Left renal cortex interstitium (tissue), 4 donors: ENCODE measurements around the gene SDK2. TPM values are rescaled to one million over a fixed set of nuclear protein-coding genes. Genes with fewer than 3 reads are reported as not detected.

ENCODE experiments used
- DNase-seq, 4 donors: peaks; one replicate each; pipeline ENCODE4 v3.0.0-alpha.2; 2013; ENCODE audit warnings: low read depth in 4 of 4, low spot score in 2 of 4, missing footprints in 1 of 4
- polyA plus RNA-seq, 4 donors: library from polyadenylated mRNA; unstranded; fragments of 120-200 nt; gene quantifications; one replicate each; pipeline ENCODE4 v1.2.1, GENCODE V29; 2013; ENCODE audit not compliant: insufficient read length in 4 of 4

The SDK2 gene, protein sequence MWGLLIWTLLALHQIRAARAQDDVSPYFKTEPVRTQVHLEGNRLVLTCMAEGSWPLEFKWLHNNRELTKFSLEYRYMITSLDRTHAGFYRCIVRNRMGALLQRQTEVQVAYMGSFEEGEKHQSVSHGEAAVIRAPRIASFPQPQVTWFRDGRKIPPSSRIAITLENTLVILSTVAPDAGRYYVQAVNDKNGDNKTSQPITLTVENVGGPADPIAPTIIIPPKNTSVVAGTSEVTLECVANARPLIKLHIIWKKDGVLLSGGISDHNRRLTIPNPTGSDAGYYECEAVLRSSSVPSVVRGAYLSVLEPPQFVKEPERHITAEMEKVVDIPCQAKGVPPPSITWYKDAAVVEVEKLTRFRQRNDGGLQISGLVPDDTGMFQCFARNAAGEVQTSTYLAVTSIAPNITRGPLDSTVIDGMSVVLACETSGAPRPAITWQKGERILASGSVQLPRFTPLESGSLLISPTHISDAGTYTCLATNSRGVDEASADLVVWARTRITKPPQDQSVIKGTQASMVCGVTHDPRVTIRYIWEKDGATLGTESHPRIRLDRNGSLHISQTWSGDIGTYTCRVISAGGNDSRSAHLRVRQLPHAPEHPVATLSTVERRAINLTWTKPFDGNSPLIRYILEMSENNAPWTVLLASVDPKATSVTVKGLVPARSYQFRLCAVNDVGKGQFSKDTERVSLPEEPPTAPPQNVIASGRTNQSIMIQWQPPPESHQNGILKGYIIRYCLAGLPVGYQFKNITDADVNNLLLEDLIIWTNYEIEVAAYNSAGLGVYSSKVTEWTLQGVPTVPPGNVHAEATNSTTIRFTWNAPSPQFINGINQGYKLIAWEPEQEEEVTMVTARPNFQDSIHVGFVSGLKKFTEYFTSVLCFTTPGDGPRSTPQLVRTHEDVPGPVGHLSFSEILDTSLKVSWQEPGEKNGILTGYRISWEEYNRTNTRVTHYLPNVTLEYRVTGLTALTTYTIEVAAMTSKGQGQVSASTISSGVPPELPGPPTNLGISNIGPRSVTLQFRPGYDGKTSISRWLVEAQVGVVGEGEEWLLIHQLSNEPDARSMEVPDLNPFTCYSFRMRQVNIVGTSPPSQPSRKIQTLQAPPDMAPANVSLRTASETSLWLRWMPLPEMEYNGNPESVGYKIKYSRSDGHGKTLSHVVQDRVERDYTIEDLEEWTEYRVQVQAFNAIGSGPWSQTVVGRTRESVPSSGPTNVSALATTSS (N-terminal part only)
- polyA plus RNA-seq = 10 to 100 TPM in 2 of 4 donors, 1 to 10 TPM in 2; 8.8 to 12.2 (median 9.9) TPM

DNA sequence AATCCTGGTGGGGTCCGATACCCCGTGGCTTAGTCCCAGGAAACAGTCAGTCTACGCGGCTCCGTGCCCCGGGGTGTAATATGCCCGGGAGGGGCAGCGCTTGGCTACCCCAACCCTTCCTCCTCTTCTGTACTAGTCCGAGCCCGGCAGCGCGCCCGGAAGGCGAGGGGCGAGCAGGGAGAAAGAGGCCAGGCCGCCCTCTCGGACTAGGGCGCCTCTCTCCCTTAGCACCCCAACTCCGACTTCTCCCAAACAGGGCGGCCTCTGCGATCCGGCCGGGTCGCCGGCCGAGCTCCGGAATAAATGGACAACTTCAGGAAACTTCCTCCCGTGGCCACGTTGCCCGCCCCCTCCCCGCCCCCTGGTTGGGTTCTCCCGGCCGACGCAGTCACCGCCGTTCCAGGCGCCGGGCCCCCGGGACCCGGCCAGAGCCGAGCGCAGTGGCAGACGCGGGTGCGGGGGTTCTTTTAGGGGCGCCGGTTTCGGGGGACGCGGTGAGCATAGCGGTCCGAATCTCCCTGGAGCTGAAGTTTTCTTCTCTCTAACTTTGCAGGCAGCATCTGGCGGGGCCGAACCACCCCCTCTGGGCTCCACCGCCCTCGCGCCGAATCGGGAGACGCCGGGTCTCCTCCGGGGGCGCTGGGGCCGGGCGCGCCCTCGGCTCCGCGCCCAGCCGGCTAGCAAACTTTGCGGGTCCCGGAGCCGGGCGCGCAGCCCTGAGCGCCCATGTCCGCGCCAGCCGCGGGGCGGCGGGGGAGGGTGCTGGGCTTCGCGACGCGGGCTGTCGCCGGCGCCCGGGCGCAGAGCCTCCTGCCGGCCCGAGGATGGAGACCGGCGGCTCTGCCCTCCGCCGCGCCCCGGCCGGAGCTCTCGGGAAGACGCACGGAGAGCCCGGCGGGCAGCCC lies at the start of gene SDK2:
SDK2 (minus strand) TSS at position 301 of the 905 bp plus-strand sequence. CDS start 357 bp downstream, outside the sequence.
- peak in 1 of 4 donors; percentile 37 for DNase-seq

DNA sequence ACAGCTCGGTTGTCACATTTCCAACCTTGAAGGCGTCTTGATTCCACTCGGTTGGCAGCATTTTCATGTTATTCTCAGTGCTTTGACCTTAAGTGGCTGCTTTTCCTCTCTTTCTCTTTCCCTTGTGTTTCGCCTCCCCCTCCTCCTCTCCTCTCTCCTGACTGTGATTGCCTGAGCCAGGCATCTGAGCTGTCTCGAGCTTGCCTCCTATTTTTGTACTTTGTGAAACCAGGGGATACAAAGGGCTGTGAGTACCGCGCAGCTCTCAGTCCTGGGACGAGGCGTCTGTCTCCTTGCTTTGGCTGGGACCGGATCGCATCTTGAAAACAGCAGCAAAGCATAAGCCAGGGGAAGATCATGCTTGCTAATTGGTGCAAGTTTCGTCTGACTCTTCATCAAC lies 48.8 kb upstream of the SDK2 start:
- no peak for DNase-seq

DNA sequence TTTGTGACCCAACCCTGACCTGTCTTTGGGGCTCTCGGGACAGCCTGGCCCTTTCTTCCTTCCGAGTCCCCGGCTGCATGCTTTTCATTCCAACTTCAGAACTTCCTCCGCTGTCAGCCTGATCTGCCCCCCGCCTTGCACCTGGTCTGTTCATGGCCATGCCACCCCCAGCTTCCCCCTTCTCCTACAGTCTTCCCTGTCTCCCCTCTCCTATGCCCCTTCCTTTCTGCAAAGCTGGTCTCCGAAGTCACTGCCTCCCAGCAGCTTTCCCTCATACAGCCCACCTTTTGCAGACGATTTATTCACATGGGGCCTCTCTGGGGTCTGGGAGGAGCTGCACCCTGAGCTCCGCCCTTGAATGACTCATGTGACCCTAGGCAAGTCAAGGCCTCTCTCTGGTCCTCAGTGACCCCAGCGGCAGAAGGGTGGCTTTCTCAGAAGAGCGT lies 47.1 kb upstream of the SDK2 start:
- no peak for DNase-seq

DNA sequence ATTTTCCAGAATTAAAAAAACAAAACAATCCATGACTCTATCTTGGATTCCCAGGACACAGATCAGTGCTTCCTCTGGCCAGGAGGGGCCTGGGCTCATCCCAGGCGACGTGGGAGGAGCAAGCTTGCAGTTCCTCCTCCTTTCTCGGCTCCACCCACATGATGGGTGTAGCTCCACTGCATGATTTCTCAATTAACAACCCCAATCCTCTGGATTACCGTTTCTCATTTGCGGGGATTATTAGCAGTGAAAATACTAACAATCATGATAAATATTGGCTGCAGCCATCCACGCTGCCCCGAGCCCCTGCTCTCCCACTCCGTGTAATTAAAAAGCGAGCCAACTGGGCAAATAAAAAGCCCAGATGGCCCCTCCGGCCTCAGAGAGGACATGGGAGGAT lies 46.4 kb upstream of the SDK2 start:
- DNase-seq = no peak

DNA sequence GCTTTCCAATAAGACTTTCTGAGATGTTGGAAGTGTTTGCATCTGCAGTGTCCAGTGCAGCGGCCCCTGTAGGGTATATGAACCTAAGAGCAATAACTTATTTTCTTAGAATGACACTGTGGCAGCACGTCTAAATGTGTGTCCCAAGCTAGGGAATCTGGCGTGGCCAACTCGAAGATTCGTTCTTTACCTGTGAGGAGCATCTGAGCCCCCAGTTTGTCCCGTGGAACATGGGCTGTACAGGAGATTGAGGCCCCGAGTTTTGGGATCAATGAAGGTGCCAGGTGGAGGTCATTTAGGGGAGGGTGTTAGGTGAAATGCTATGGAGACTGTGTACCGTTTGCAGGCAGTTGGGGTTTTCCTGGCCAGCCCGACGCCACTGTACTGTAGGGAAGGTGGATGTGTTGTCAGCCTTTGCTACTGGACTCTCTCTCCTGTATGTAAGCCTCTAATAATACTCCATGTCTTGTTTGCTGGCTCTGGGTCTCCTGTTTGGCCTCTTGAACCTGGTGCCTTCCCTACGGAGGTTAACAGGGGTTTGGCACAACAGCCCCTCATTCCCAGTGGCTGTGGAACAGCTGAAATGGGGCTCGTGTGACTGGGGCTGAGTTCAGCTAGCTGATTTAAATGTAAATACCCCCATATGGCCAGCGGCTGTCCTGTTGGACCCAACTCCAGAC lies 45.5 kb upstream of the SDK2 start:
- no peak for DNase-seq

DNA sequence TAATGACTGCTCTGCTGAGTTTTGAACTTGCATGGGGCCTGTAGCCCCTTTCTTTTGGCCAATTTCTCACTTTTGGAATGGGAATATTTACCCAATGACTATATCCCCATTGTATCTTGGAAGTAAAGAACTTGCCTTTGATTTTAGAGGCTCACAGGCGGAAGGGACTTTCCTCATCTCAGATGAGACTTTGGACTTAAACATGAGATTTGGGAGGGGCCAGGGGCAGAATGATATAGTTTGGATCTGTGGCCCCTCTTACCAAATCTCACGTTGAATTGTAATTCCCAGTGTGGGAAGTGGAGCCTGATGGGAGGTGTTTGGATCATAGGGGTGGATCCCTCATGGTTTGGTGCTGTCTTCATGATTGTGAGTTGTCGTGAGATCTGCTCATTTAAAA lies 42.7 kb upstream of the SDK2 start:
- no peak for DNase-seq

DNA sequence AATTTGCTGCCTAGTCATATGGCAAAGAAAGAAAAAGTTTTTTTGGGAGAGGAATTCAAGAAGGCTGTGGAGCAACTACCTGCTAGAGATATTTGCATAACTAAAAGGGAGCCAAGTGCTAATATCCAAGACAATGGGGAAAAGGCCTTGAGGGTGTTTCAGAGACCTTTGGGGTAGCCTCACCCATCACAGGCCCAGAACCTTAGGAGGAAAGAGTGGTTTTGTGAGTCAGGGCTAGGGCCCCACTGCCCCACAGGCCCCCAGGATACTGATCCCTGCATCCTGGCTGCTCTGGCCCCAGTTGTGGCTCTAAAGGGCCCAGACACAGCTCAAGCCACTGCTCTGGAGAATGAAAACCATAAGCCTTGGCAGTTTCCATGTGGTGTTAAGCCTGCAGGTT lies 41.9 kb upstream of the SDK2 start:
- no peak for DNase-seq

DNA sequence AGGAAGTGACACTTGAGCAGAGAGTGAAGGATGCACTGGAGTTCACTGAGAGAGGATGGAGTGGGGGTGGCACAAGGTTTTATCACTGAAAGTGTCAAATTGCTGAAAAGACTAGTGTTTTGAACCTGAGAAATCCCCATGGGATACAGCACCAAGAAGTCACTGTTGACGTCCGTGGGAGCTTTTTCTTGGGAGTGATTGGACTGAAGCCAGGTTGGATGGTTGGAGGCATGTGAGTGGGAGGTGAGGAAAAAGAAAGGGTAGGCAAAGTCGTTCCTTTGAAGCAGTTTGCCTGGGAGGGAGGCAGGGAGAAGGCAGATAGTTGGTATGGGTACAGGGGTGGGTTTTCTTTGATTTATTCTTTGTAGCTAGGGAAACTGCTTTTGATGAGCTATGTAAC lies 39.9 kb upstream of the SDK2 start:
- DNase-seq = no peak

DNA sequence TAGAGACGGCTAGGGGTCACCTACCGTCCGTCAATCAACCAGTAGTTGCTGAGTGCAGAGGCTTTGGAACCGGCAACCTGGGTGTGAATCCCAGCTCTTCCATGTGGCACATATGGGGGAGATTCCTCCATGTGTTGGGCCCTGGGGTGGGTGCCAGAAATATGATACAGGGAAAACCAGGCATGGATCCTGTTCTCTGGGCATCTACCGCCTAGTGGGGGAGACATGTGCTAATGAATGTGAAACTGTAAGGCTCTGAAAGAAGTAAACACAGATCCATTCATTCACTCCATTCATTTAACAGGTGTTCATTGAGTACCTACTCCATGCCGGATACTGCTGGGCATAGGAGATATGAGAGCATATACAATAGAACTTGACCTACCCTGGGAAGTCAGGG lies 39.5 kb upstream of the SDK2 start:
- DNase-seq = no peak

DNA sequence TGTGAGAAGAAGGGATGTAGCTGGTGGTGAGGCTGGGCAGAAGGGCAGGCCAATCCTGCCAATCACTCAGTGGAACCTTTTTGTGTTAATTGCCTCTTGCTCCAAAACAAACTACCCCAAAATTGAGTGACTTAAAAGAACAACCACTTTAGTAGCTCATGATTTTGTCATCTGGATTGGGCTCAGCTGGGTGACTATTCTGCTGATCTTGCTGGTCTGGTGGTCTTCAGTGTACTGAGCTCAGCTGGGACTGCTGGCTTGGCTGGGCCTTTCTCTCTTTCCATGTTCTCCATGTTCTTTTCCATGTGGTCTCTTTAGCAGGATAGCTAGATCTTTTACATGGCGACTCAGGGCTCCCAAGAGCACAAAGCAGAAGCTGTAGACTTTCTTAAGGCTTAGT lies 37.7 kb upstream of the SDK2 start:
- DNase-seq = no peak

DNA sequence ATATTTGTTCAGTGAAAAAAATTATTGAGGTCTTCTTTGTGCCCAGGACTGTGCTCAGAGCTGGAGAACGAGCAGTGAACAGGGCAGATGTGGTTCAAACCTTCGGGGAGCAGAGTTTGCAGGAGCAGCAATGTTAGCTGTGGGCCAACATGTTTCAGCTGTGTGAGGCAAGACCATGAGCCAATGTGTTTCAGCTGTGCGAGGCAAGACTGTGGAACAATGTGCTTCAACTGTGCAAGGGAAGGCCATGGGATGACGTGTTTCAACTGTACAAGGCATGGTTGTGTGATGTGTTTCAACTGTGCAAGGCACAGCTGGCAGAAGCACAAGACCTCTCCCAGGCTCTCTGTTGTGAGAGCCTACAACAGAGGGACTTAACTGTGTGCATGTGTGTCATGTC lies 35.2 kb upstream of the SDK2 start:
- DNase-seq = no peak

DNA sequence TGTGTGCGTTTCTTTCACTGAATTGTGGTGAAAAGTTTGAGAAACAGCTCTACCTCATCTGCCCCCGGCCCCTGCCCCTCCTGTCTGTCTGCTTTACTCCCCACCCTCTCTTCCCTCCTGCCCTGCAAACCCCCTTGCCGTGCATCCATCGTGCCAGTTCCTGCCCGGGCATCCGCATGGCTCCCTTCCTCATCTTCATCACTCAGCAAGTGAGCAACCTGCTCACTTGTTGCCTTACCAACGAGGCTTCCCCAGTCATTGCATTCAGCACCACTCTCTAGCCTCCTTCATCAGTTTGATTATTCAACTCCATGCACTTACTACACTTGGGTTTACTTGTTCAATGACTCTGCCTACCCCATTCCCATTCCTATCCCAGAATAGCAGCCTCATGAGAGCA lies 34.8 kb upstream of the SDK2 start:
- no peak for DNase-seq

DNA sequence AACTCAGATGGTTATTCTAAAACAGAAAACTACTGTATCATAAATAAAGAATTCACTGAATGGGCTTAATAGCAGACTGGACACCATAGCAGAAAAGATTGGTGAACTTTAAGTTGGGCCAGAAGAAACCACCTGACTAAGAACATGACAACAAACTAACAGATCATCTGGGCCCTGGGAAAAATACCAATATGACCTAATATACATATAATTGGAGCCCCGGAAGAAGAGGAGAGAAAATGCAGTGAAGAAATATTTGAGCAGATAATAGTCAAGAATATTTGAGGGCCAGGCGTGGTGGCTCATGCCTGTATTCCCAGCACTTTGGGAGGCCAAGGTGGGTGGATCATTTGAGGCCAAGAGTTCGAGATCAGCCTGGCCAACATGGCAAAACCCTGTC lies 25.5 kb upstream of the SDK2 start:
- no peak for DNase-seq

DNA sequence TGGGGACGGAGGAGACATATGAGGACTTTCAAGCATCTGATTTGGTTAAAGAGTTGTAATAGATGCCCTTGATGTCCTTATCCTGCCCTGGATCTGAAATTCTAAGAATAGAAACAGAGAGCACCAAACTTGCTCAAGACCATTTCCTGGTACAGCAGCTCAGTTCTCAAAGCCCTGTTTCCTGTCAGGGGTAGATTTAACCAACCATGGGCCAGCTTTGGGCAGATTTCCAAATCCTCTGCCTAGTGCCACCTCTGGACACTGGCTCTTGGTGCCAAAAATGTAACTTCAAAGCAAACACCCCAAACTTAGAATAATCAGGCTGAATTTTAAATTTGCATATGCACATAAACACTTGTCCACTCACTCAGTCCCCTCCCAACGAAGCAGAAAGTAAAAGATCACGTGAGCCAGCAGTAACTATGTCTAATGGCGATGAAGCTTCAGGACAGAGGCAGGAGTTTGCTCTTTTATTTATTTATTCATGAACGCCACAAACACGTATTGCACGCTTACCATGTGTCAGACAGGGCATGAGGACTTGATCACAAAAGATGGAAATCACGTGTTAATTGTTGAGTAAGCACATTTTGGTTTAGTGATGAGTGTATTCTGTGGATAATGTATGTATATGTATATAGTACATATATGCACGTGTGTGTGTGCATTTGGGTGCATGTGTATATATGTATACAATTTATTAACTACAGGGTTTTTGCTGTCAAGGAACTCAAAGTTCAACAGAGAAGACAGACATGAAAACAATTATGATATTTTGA lies 23.1 kb upstream of the SDK2 start:
- no peak for DNase-seq

DNA sequence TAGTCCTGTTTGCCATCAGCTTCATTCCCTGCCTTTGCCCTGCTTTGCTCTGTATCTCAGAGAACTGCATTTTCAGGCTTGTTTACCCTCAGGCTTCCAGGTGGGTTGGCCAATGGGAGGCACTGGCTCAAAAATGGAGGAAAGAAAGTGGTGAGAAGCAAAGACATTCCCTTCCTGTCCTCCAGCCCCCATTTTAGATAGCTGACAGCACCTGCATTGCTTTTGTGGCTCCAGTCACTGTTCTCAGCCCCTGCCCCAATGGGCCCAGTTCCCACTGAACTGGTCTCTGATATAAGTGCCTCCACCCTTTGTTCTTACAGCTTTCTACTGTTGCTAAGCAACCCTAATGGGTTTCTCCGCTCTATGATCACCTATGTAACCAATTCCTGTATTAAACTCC lies 19.4 kb upstream of the SDK2 start:
- no peak for DNase-seq

DNA sequence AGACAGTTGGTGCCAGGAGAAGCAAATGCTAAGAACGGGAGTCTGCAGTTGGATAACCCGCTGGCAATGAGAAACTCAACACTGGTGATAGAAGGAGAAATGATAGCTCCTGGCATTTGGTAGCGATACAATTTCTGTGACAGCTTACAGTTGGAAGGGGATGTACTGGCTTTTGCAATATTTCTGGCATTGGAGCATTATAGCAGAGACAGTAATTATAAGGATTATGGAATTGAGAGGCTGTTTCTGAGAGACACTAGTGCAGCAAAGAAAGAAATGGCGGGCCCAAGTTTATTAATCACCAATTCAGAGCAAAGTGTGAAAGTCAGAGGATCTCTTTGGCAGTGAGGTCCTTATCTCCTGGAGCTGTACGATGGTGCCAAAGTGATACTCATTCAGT lies 16.1 kb upstream of the SDK2 start:
- DNase-seq = no peak

DNA sequence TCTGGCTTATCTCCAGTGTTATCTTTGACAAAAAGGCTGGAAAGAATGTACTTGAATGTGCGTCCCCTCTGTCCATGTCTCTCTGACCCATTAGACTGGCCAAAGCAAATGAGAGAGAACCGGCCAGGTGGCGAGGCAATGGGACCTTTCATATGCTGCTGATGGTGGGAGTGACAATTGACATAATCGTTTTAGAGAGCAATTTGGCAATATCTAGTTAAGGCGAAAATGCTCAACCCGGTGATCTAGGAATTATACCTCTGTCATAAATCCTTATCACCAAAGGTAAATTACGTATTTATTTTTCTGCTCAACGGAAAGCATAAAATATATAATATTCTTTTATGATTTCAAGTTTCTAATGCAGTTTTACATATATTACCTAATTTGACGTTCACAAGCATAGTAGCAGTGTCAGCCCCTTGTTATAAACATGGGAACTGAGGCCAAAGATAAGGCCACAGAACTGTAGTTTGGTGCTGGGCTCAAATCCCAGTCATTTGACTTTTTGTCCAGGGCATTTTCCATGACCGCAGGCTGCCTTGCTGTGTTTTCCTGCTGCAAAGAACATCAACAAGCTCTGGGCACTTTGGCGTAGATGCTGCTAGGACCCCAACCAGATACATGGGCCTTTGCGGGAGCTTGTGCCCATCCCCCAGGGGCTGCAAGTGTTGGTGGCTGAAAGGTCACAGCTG lies 14.7 kb upstream of the SDK2 start:
- DNase-seq = no peak
